RWPE1 (cell line): Measurements from ENCODE around the gene EIPR1.

ENCODE experiments used
- CTCF ChIA-PET: fragments of 350-600 bp; sonication (Branson Sonifier 250); formaldehyde crosslinking; extraction: SDS; loops from one replicate; lab custom pipeline; 2021; lab: Yijun Ruan, JAX
- POLR2A ChIA-PET: fragments of 400-600 bp; formaldehyde crosslinking; extraction: SDS; loops from one replicate; lab custom pipeline; 2020; ENCODE audit warnings: antibody characterized with exemption; ENCODE audit not compliant: low non-redundant PET; lab: Yijun Ruan, JAX
- DNase-seq: peaks from one replicate; pipeline ENCODE4 v3.0.0; 2012; ENCODE audit warnings: low spot score
- H3K27ac ChIP-seq: fragments of 450-650 bp; 2 replicates; pipeline ENCODE4 v1.5.1; 2017
- TF ChIP-seq, protein P1 (sequence below): fragments of 450-650 bp; conservative IDR thresholded peaks from 2 replicates; pipeline ENCODE4 v1.5.1; 2017; ENCODE audit warnings: low read depth, mild to moderate bottlenecking

The EIPR1 gene

GRCh38 chr2:3278521-3279218, 98.9 kb downstream of the EIPR1 start:
- CTCF ChIA-PET, result no interaction called here
- POLR2A ChIA-PET, result no interaction called here

DNA sequence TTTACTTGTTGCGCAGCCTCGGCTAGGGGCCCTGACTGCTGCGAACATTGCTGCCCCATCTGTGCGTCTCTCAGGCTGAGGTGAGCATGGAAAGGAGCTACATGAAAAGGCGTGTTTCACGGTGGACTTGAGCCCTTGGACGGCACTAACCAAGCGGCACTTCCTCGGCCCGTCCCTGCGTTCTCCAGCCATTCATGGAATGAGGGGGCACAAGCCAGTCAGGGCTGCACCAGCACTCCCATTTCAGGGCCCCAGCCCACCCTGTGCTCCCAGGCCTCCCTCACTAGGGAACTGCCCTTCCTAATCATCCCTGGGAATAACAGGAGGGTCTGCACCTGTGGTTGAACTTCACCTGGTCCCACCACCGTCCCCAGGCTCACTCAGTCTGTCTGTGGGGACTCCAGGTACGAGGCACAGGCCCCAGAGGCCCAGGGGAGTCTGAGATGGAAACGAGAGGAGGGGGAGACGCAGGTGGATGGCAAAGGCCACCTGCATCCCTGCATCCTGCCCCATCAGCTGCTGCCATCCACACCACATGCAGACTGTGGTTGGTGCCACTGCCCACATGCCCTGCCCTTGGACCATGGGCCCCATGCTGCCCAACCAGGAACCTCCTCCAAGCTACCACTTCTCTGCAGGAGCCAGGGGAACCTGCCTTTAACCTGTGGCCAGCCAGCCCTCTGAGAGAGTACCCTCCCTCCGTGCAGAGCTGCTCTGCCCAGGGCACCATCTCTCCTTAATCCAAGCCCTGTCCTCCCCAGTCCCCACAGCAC, 99.7 kb downstream of the EIPR1 start:
- CTCF ChIA-PET, result no interaction called here
- no peak for DNase-seq
- POLR2A ChIA-PET, result no interaction called here
- TF ChIP-seq, protein P1, sequence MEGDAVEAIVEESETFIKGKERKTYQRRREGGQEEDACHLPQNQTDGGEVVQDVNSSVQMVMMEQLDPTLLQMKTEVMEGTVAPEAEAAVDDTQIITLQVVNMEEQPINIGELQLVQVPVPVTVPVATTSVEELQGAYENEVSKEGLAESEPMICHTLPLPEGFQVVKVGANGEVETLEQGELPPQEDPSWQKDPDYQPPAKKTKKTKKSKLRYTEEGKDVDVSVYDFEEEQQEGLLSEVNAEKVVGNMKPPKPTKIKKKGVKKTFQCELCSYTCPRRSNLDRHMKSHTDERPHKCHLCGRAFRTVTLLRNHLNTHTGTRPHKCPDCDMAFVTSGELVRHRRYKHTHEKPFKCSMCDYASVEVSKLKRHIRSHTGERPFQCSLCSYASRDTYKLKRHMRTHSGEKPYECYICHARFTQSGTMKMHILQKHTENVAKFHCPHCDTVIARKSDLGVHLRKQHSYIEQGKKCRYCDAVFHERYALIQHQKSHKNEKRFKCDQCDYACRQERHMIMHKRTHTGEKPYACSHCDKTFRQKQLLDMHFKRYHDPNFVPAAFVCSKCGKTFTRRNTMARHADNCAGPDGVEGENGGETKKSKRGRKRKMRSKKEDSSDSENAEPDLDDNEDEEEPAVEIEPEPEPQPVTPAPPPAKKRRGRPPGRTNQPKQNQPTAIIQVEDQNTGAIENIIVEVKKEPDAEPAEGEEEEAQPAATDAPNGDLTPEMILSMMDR, result no peak
- no peak overlapping the region for H3K27ac ChIP-seq

More at GRCh38 chr2:3278521-3279218, 98.9 kb downstream of the EIPR1 start:
- no peak for DNase-seq
- TF ChIP-seq, protein P1, result no peak
- no peak overlapping the region for H3K27ac ChIP-seq

GRCh38 chr2:3277050-3277747, 100.4 kb downstream of the EIPR1 start:
- POLR2A ChIA-PET, result no interaction called here
- no peak for DNase-seq
- TF ChIP-seq, protein P1, result no peak
- H3K27ac ChIP-seq, result no peak overlapping the region
- CTCF ChIA-PET, result no interaction called here

- no peak overlapping the region for H3K27ac ChIP-seq
- ChIA-PET CTCF (no interaction called here), POLR2A (no interaction called here)
- DNase-seq, result no peak
- TF ChIP-seq, protein P1, result no peak
Measured at GRCh38 chr2:3272761-3273160, 104.9 kb downstream of the EIPR1 start.

DNA sequence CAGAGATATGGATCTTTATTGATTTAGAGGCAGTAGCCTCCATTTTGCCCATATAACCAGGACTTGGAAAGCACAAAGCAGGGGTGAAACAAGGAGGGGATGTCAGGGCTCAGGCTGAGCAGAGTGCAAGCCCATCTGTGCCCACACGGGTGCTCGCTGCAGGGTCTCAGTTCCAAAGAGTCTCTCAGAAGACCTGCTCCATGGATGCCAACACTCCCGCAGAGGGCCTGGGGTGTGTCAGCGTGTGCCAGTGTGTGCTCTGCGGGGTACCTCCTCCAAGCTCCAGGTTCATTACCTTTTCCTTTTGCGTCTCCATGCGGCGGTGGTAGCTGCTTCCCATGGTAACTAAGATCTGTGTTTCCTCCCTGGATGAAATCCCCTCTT, 107.5 kb downstream of the EIPR1 start:
- ChIA-PET POLR2A (no interaction called here), CTCF (no interaction called here)
- H3K27ac ChIP-seq, result no peak overlapping the region
- DNase-seq, result no peak
- TF ChIP-seq, protein P1, result no peak

GRCh38 chr2:3269425-3270094, 108.1 kb downstream of the EIPR1 start:
- ChIA-PET CTCF (no interaction called here), POLR2A (no interaction called here)
- TF ChIP-seq, protein P1, result no peak
- no peak for DNase-seq
- H3K27ac ChIP-seq, result no peak overlapping the region
